Progenitor cell of endocrine pancreas (in vitro differentiated cells): ENCODE data around the gene GAL3ST3. TPM values are rescaled to one million over a fixed set of nuclear protein-coding genes. Genes with fewer than 3 reads are reported as not detected.

ENCODE experiments used
- DNase-seq: peaks from one replicate; pipeline ENCODE4 v3.0.0; 2021; ENCODE audit warnings: low spot score; ENCODE audit not compliant: unreplicated experiment
- H3K27ac Mint-ChIP-seq: 2 replicates; pipeline ENCODE4 v1.8.0; 2021; ENCODE audit warnings: mild to moderate bottlenecking, moderate library complexity, mixed read lengths
- H3K27me3 Mint-ChIP-seq: 2 replicates; pipeline ENCODE4 v1.8.0; 2021; ENCODE audit warnings: mixed read lengths
- H3K36me3 Mint-ChIP-seq: 2 replicates; pipeline ENCODE4 v1.8.0; 2022; ENCODE audit warnings: mixed read lengths; ENCODE audit not compliant: insufficient read depth
- H3K4me1 Mint-ChIP-seq: 2 replicates; pipeline ENCODE4 v1.8.0; 2021; ENCODE audit warnings: low read depth, mixed read lengths
- H3K4me3 Mint-ChIP-seq: 2 replicates; pipeline ENCODE4 v1.8.0; 2021; ENCODE audit warnings: low read depth, mild to moderate bottlenecking, moderate library complexity, mixed read lengths
- H3K9me3 Mint-ChIP-seq: 2 replicates; pipeline ENCODE4 v1.8.0; 2021; ENCODE audit warnings: low read depth, mixed read lengths
- CTCF ChIP-seq: fragments of 200-600 bp; sonication (generic); IDR thresholded peaks from one replicate; pipeline ENCODE4 v1.5.0; 2021; ENCODE audit warnings: antibody characterized with exemption, mild to moderate bottlenecking; ENCODE audit not compliant: unreplicated experiment
- total RNA-seq: library from RNA; stranded (reverse); gene quantifications from 2 replicates; pipeline ENCODE4 v1.2.1, GENCODE V29; 2021

Gene GAL3ST3
- total RNA-seq, 1 donor from 2014 or later = 3.9 TPM

- Mint-ChIP-seq H3K9me3 (no peaks in the 10 kb centered on the region), H3K36me3 (peaks cover 20% of the 10 kb centered on the region), H3K27ac (peak overlapping the region; percentile 47), H3K4me1 (peaks cover 8% of the 10 kb centered on the region), H3K27me3 (no peaks in the 10 kb centered on the region), H3K4me3 (no peak overlapping the region)
- TF ChIP-seq CTCF = no peak
- no peak for DNase-seq
These were observed 51.7 kb downstream of the GAL3ST3 start for GRCh38 chr11:65997286-65997685.

- Mint-ChIP-seq H3K4me3 (no peak overlapping the region), H3K36me3 (peaks cover 5% of the 10 kb centered on the region), H3K9me3 (no peaks in the 10 kb centered on the region), H3K27me3 (no peaks in the 10 kb centered on the region), H3K27ac (no peak overlapping the region), H3K4me1 (no peaks in the 10 kb centered on the region)
- no peak for TF ChIP-seq CTCF
- no peak for DNase-seq
These were observed 56.9 kb downstream of the GAL3ST3 start for GRCh38 chr11:65992056-65992455.

Other genes with a start within 250 kb of the GAL3ST3 start
- 3.6 and 4.6 TPM in 2 replicates for gene SNX32, start 215.2 kb downstream of the GAL3ST3 start, total RNA-seq
- 864 and 890 TPM in 2 replicates for gene CFL1, start 191.0 kb downstream of the GAL3ST3 start, total RNA-seq
- 55.5 and 60.5 TPM in 2 replicates for gene MUS81, start 188.7 kb downstream of the GAL3ST3 start, total RNA-seq
- 84.9 and 90.5 TPM in 2 replicates for gene EFEMP2, start 176.4 kb downstream of the GAL3ST3 start, total RNA-seq
- not detected in 2 replicates for gene CTSW, start 169.3 kb downstream of the GAL3ST3 start, total RNA-seq
- 67.7 and 77.8 TPM in 2 replicates for gene FIBP, start 160.7 kb downstream of the GAL3ST3 start, total RNA-seq
- 7.4 and 7.9 TPM in 2 replicates for gene CCDC85B, start 158.5 kb downstream of the GAL3ST3 start, total RNA-seq
- gene FOSL1, start 148.8 kb downstream of the GAL3ST3 start, total RNA-seq = 1.7 and 2.6 TPM in 2 replicates
- gene C11orf68, start 130.1 kb downstream of the GAL3ST3 start, total RNA-seq = 23.9 and 28.6 TPM in 2 replicates
- gene DRAP1, start 129.7 kb downstream of the GAL3ST3 start, total RNA-seq = 61.5 and 65.8 TPM in 2 replicates
- not detected in 2 replicates for gene TSGA10IP, start 103.7 kb downstream of the GAL3ST3 start, total RNA-seq
- 51.2 and 53.1 TPM in 2 replicates for gene SART1, start 87.4 kb downstream of the GAL3ST3 start, total RNA-seq
- gene EIF1AD, start 47.0 kb downstream of the GAL3ST3 start, total RNA-seq = 40.1 and 42.6 TPM in 2 replicates
- gene BANF1, start 46.7 kb downstream of the GAL3ST3 start, total RNA-seq = 200 and 222 TPM in 2 replicates
- not detected in 2 replicates for gene CST6, start 37.2 kb downstream of the GAL3ST3 start, total RNA-seq
- gene CATSPER1, start 22.7 kb downstream of the GAL3ST3 start, total RNA-seq = not detected in 2 replicates
- gene SF3B2, start 3.2 kb upstream of the GAL3ST3 start, total RNA-seq = 211 and 216 TPM in 2 replicates
- gene PACS1, start 21.1 kb upstream of the GAL3ST3 start, total RNA-seq = 68.3 and 72.3 TPM in 2 replicates
- gene KLC2, start 208.5 kb upstream of the GAL3ST3 start, total RNA-seq = 69.8 and 70.9 TPM in 2 replicates
- 100 and 102 TPM in 2 replicates for gene RAB1B, start 219.5 kb upstream of the GAL3ST3 start, total RNA-seq
- gene CNIH2, start 229.0 kb upstream of the GAL3ST3 start, total RNA-seq = 21.3 and 21.7 TPM in 2 replicates
- 61.7 and 64.6 TPM in 2 replicates for gene YIF1A, start 240.0 kb upstream of the GAL3ST3 start, total RNA-seq
- gene TMEM151A, start 242.7 kb upstream of the GAL3ST3 start, total RNA-seq = 0.33 and 0.57 TPM in 2 replicates